ENCODE measurements around the gene SAG.
"Not testable (repeated sequence)": the region's sequence is repeated elsewhere in the genome, so short reads cannot be mapped to it uniquely, and the experiment has no call there.

Gene SAG

DNA sequence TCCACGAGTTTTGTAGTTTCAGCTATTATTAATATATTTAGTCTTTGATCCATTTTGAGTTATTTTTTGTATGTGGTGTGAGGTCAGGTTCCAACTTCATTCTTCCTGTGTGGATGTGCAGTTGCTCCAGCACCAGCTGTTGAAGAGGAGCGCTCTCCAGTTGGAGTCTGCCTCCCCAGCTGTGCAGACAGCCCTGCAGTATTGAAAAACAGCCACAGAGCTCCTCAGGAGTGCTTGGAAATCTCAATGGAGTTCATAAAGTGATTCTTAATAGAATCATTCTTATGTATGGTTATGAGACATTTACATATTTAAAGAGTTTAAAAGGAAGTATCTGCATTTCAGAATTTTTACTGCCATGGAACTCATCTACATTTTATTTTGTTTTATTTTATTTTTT lies 64.0 kb downstream of the SAG start:
- Histone ChIP-seq H3K4me3 (ENCODE audit: low read length) (no peak overlapping the region), H3K9ac (ENCODE audit: low read length) (no peak overlapping the region), H3K36me3 (ENCODE audit: control insufficient read depth, low read depth, low read length) (no peaks in the 10 kb centered on the region), H3K9me3 (ENCODE audit: control insufficient read depth, low read depth, low read length) (no peaks in the 10 kb centered on the region), H3K27ac (ENCODE audit: low read length) (no peak overlapping the region), H3K27me3 (ENCODE audit: control insufficient read depth, insufficient read depth, low read length) (no peaks in the 10 kb centered on the region), H3K4me1 (ENCODE audit: control insufficient read depth, low read depth, low read length) (peaks cover 4% of the 10 kb centered on the region)

DNA sequence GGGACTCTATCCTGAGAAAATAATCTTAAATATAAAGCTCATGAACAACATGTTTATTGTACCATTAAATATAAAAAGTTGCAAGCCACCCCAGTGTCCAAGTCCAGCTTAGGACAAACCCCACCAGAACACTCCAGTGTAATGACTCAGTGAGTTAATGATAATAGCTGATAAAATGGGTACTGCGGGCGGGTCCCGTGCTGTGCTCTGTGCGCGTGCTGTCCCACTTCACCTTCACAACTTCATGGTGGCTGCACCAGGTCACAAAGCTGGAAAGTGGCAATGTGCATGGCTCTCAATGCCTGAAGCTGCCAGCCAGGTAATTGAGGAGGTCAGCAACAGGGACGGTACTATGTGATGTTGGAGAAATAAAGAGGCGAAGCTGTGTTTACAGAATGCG lies 65.2 kb downstream of the SAG start:
- no peaks in the 10 kb centered on the region for H3K27me3 ChIP-seq (ENCODE audit: control insufficient read depth, insufficient read depth, low read length)
- H3K4me1 ChIP-seq (ENCODE audit: control insufficient read depth, low read depth, low read length), result peaks cover 4% of the 10 kb centered on the region
- no peaks in the 10 kb centered on the region for H3K9me3 ChIP-seq (ENCODE audit: control insufficient read depth, low read depth, low read length)
- H3K27ac ChIP-seq (ENCODE audit: low read length), result no peak overlapping the region
- H3K9ac ChIP-seq (ENCODE audit: low read length), result no peak overlapping the region
- no peak overlapping the region for H3K4me3 ChIP-seq (ENCODE audit: low read length)
- H3K36me3 ChIP-seq (ENCODE audit: control insufficient read depth, low read depth, low read length), result no peaks in the 10 kb centered on the region

DNA sequence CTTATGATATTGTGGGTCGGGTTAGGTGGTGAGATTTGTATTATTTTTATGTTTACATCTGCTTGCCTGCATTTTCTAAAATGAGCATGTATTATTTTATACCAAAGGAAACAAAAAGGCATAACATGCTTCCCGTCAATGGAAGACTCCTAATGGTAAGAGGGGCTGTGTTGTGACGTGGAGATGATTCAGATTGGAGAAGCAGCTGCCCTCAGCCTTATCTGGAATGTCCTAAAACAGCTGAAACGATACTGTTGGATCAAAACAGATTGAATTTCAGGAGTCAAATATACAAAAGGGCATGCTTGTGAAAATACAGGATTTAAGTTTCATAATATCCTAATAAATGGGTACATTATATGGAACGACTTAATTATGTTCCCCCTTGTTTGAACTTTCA lies 65.7 kb downstream of the SAG start:
- Histone ChIP-seq H3K36me3 (ENCODE audit: control insufficient read depth, low read depth, low read length) (no peaks in the 10 kb centered on the region), H3K9ac (ENCODE audit: low read length) (no peak overlapping the region), H3K4me1 (ENCODE audit: control insufficient read depth, low read depth, low read length) (peaks cover 4% of the 10 kb centered on the region), H3K9me3 (ENCODE audit: control insufficient read depth, low read depth, low read length) (no peaks in the 10 kb centered on the region), H3K27ac (ENCODE audit: low read length) (no peak overlapping the region), H3K27me3 (ENCODE audit: control insufficient read depth, insufficient read depth, low read length) (no peaks in the 10 kb centered on the region), H3K4me3 (ENCODE audit: low read length) (no peak overlapping the region)

DNA sequence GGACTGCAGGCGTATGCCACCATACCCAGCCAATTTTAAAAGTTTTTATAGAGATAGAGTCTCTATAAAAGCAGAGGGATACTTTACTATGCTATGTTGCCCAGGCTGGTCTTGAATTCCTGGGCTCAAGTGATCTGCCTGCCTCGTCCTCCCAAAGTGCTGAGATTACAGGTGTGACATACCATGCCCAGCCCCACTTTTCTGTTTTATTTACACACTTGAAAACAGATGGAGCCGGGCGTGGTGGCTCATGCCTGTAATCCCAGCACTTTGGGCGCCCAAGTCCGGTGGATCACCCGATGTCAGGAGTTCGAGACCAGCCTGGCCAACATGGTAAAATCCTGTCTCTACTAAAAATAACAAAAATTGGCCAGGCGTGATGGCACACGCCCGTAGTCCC lies 67.2 kb downstream of the SAG start:
- not testable (repeated sequence) for H3K9me3 ChIP-seq (ENCODE audit: control insufficient read depth, low read depth, low read length); H3K4me3 ChIP-seq (ENCODE audit: low read length); H3K27me3 ChIP-seq (ENCODE audit: control insufficient read depth, insufficient read depth, low read length); H3K9ac ChIP-seq (ENCODE audit: low read length); H3K36me3 ChIP-seq (ENCODE audit: control insufficient read depth, low read depth, low read length); H3K27ac ChIP-seq (ENCODE audit: low read length); H3K4me1 ChIP-seq (ENCODE audit: control insufficient read depth, low read depth, low read length)

DNA sequence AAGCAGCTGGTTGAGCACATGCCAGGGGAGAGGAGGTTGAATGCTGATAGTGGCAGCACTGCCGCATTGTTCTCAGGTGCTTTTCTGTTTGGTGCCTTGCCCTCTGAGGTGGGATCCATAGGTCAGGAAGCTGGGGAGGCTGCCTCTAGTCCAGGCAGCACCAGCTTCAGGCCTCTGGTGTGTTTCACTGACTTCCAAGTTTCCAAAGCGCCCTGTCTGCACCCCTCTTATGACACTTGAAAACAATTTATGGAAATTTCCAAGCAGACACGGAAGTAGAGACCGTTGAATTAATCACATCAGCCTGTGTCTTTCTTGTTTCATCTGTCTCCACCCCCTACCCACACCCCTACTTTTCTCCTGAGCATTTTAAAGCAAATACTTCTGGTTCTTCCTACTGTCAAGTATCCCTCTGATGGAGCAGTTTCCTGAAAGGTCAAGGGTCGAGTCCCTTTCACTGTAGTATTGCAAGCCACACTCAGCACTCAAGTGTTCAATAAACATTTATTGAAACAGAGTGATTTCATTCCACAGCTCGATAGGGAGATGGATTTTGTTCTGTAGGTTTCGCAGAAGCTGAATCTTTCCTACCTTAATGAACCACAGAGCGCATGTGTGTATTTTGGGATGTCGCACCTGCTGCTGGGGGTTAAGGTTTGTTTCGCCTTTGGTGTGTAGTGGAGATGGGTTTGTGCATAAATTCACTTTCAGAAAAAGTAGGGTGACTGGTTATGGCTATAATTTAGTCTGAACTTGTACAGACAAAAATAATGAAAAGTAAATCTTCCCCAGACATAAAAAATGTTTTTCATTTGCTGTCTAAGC lies 68.1 kb downstream of the SAG start:
- Histone ChIP-seq H3K27ac (ENCODE audit: low read length) (no peak overlapping the region), H3K4me3 (ENCODE audit: low read length) (no peak overlapping the region), H3K9ac (ENCODE audit: low read length) (no peak overlapping the region), H3K27me3 (ENCODE audit: control insufficient read depth, insufficient read depth, low read length) (no peaks in the 10 kb centered on the region), H3K4me1 (ENCODE audit: control insufficient read depth, low read depth, low read length) (peaks cover 4% of the 10 kb centered on the region), H3K36me3 (ENCODE audit: control insufficient read depth, low read depth, low read length) (no peaks in the 10 kb centered on the region), H3K9me3 (ENCODE audit: control insufficient read depth, low read depth, low read length) (no peaks in the 10 kb centered on the region)

DNA sequence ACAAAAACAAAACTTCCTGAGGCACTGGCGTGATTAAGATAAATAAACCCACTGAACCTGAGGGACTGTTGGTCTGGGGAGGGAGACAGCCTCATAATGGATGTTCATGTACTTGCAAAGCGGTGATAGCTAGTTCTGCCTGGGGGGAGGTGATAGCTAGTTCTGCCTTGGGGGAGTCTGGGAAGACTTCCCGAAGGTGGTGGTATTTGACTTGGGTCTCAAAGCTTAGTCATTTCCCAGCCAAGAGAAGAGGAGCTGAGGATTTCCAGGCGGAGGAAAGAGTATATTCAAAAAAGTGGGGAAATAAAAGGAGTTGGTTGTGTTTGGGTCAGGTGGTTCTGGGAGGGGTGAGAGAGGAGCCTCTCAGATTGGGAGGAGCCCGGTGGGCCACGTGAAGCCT lies 71.4 kb downstream of the SAG start:
- Histone ChIP-seq H3K4me3 (ENCODE audit: low read length) (no peak overlapping the region), H3K36me3 (ENCODE audit: control insufficient read depth, low read depth, low read length) (no peaks in the 10 kb centered on the region), H3K27ac (ENCODE audit: low read length) (no peak overlapping the region), H3K27me3 (ENCODE audit: control insufficient read depth, insufficient read depth, low read length) (no peaks in the 10 kb centered on the region), H3K9me3 (ENCODE audit: control insufficient read depth, low read depth, low read length) (no peaks in the 10 kb centered on the region), H3K9ac (ENCODE audit: low read length) (no peak overlapping the region), H3K4me1 (ENCODE audit: control insufficient read depth, low read depth, low read length) (no peaks in the 10 kb centered on the region)

DNA sequence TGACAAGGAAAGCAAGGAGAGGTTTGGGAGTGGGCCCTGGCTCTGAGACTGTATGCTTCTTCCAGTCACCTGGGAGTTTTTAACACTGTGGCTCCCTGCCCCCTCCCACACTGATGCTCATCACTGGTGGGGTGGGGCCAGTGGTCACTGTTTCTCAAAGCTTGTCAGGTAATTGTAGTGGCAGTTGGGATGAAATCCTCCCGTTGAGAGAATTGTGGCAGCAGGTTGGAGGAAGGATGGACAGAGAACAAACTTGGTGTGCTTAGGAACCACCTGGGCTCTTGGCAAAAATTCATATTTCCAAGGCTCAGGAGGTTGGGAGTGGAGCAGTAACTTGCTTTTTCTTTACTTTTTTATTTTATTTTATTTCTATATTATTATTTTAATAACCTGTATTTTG lies 71.8 kb downstream of the SAG start:
- Histone ChIP-seq H3K36me3 (ENCODE audit: control insufficient read depth, low read depth, low read length) (no peaks in the 10 kb centered on the region), H3K9me3 (ENCODE audit: control insufficient read depth, low read depth, low read length) (no peaks in the 10 kb centered on the region), H3K9ac (ENCODE audit: low read length) (no peak overlapping the region), H3K4me3 (ENCODE audit: low read length) (no peak overlapping the region), H3K27me3 (ENCODE audit: control insufficient read depth, insufficient read depth, low read length) (no peaks in the 10 kb centered on the region), H3K27ac (ENCODE audit: low read length) (no peak overlapping the region), H3K4me1 (ENCODE audit: control insufficient read depth, low read depth, low read length) (no peaks in the 10 kb centered on the region)

DNA sequence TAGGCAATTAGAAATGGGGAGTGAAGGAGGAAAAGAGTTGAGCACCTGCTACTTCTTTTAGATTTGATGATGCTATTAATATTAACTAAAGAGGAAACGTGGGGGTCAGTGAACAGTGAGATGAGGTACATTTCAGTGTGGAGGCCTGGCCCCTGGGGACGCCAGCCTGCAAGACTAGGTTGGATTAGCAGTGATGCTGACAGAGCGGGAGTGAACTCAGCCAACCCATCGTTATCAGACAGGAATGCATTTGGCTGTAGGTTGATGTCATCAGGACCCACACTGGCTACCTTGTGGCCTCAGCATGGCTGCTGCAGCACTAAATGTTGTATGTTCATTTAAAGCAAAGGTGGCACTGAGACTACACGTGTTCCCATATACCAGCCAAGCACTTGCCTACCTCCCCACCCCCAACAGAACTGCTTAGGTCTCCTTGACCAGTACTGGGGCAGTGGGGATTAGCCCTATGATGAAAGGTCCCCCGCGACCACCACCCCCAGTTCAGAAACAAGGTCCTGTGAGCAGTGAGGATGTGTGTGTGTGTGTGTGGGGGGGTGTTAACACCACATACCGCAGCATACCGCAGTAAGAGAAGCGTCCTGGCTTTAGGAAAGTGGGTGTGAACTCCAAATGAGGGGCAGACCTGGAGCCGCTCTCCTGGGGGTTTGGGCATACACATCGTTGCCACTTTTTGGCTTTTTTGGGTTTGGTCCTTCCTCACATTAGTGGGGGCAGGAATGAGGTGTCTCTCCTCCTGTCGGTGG lies 72.7 kb downstream of the SAG start:
- H3K9me3 ChIP-seq (ENCODE audit: control insufficient read depth, low read depth, low read length), result no peaks in the 10 kb centered on the region
- H3K4me3 ChIP-seq (ENCODE audit: low read length), result no peak overlapping the region
- no peak overlapping the region for H3K9ac ChIP-seq (ENCODE audit: low read length)
- H3K36me3 ChIP-seq (ENCODE audit: control insufficient read depth, low read depth, low read length), result no peaks in the 10 kb centered on the region
- no peaks in the 10 kb centered on the region for H3K27me3 ChIP-seq (ENCODE audit: control insufficient read depth, insufficient read depth, low read length)
- no peaks in the 10 kb centered on the region for H3K4me1 ChIP-seq (ENCODE audit: control insufficient read depth, low read depth, low read length)
- no peak overlapping the region for H3K27ac ChIP-seq (ENCODE audit: low read length)

DNA sequence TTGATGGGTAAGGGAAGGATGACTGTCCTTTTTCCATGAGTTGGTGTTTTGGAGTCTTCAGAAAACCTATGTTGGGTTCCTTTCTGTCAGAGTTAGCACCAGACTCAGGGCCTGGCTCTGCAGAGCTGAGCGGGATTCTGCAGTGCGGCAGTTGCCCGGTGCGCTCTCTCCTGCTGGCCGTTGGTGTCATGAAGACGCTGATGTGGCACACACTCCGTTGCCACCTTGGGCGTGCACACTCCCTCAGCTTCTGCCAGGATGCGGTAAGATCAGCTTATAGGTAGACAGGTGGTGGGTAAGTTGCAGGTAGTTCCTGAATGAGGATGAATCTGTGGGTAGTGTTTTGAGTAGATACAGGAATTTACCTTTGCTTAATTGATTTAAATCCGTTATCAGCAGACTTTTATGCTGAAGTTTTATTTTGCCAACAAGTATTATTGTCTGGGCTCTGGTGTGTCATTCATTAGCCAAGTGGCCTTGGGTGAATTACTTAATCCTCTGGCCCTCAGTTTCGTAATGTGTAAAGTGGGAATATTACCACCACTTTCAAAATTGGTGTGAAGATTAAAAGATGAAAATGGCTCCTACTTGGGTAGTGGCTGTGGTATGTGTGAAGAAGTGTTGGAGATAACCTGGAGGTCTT lies 73.5 kb downstream of the SAG start:
- no peaks in the 10 kb centered on the region for H3K36me3 ChIP-seq (ENCODE audit: control insufficient read depth, low read depth, low read length)
- no peak overlapping the region for H3K27ac ChIP-seq (ENCODE audit: low read length)
- no peaks in the 10 kb centered on the region for H3K4me1 ChIP-seq (ENCODE audit: control insufficient read depth, low read depth, low read length)
- no peak overlapping the region for H3K4me3 ChIP-seq (ENCODE audit: low read length)
- H3K9me3 ChIP-seq (ENCODE audit: control insufficient read depth, low read depth, low read length), result no peaks in the 10 kb centered on the region
- no peaks in the 10 kb centered on the region for H3K27me3 ChIP-seq (ENCODE audit: control insufficient read depth, insufficient read depth, low read length)
- H3K9ac ChIP-seq (ENCODE audit: low read length), result no peak overlapping the region

DNA sequence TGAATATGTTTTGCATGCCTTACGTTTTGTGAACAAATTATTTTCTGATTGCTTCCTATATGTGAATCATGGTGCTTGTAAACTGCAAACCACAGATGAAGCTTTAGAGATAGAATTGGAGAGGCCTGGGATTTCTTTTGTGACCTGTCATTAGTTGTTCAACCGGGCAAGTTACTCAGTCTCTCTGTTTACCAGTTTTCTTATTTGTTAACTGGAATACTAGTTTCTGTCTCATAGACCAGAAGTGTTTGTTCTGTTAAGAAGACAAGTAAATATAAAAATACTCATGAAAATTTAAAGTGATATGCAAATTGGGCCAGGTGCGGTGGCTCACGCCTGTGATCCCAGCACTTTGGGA lies 74.0 kb downstream of the SAG start:
- Histone ChIP-seq H3K4me1 (ENCODE audit: control insufficient read depth, low read depth, low read length) (no peaks in the 10 kb centered on the region), H3K27me3 (ENCODE audit: control insufficient read depth, insufficient read depth, low read length) (no peaks in the 10 kb centered on the region), H3K9ac (ENCODE audit: low read length) (no peak overlapping the region), H3K27ac (ENCODE audit: low read length) (no peak overlapping the region), H3K4me3 (ENCODE audit: low read length) (no peak overlapping the region), H3K9me3 (ENCODE audit: control insufficient read depth, low read depth, low read length) (no peaks in the 10 kb centered on the region), H3K36me3 (ENCODE audit: control insufficient read depth, low read depth, low read length) (no peaks in the 10 kb centered on the region)

DNA sequence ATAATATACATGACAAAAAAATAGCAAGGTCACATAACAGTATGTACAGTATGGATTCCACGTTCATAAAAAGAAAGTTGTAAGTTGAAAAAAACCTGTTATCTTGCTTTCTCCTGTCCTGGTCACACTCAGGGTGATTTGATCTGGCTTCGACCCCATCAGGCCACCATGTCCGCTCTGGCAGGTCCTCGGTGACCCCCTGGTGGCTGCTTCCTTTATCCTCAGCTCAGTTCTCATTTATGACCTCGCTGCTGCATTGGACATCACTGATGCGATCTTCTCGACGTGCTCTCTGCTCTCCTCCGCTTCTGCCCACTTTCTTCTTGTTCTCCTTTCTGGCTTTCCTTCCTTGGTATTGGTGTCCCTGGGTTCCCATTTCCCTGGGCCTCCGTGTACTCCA lies 76.4 kb downstream of the SAG start:
- no peak overlapping the region for H3K4me3 ChIP-seq (ENCODE audit: low read length)
- no peak overlapping the region for H3K27ac ChIP-seq (ENCODE audit: low read length)
- H3K9ac ChIP-seq (ENCODE audit: low read length), result no peak overlapping the region
- H3K36me3 ChIP-seq (ENCODE audit: control insufficient read depth, low read depth, low read length), result no peaks in the 10 kb centered on the region
- no peaks in the 10 kb centered on the region for H3K9me3 ChIP-seq (ENCODE audit: control insufficient read depth, low read depth, low read length)
- no peaks in the 10 kb centered on the region for H3K27me3 ChIP-seq (ENCODE audit: control insufficient read depth, insufficient read depth, low read length)
- no peaks in the 10 kb centered on the region for H3K4me1 ChIP-seq (ENCODE audit: control insufficient read depth, low read depth, low read length)
